DLD1 (cell line): ENCODE data around the gene CDH13.

Source experiments
- in situ Hi-C: cut with HindIII; loops from 2 replicates; pipeline ENCODE4 v1.10.0; 2017; ENCODE audit warnings: low sequenced_read_pairs

CDH13 gene

GRCh38 chr16:83356266-83356665, 729.5 kb downstream of the CDH13 start:
- in situ Hi-C loops: no loop called here

GRCh38 chr16:83356986-83357385, 730.2 kb downstream of the CDH13 start:
- in situ Hi-C loops: no loop called here

- in situ Hi-C loops: no loop called here
Measured at GRCh38 chr16:83363521-83363920, 736.8 kb downstream of the CDH13 start.

GRCh38 chr16:83365166-83365565, 738.4 kb downstream of the CDH13 start:
- in situ Hi-C loops: no loop called here

GRCh38 chr16:83366228-83366627, 739.5 kb downstream of the CDH13 start:
- in situ Hi-C loops: no loop called here

- in situ Hi-C loops: no loop called here
Measured at GRCh38 chr16:83374979-83375378, 748.2 kb downstream of the CDH13 start.

GRCh38 chr16:83389751-83390150, 763.0 kb downstream of the CDH13 start:
- in situ Hi-C loops: no loop called here

- in situ Hi-C loops: no loop called here
Measured at GRCh38 chr16:83390759-83391158, 764.0 kb downstream of the CDH13 start.

GRCh38 chr16:83392743-83393142, 766.0 kb downstream of the CDH13 start:
- in situ Hi-C loops: no loop called here

- in situ Hi-C loops: no loop called here
Measured at GRCh38 chr16:83393196-83393981, 766.6 kb downstream of the CDH13 start.

GRCh38 chr16:83397601-83398291, 771.0 kb downstream of the CDH13 start:
- in situ Hi-C loops: no loop called here

- in situ Hi-C loops: no loop called here
Measured at GRCh38 chr16:83400234-83400633, 773.5 kb downstream of the CDH13 start.

GRCh38 chr16:83402160-83402814, 775.5 kb downstream of the CDH13 start:
- in situ Hi-C loops: no loop called here

- in situ Hi-C loops: no loop called here
Measured at GRCh38 chr16:83402967-83403366, 776.2 kb downstream of the CDH13 start.

- in situ Hi-C loops: no loop called here
Measured at GRCh38 chr16:83403761-83404160, 777.0 kb downstream of the CDH13 start.

- in situ Hi-C loops: no loop called here
Measured at GRCh38 chr16:83404261-83404660, 777.5 kb downstream of the CDH13 start.

- in situ Hi-C loops: no loop called here
Measured at GRCh38 chr16:83407928-83408327, 781.2 kb downstream of the CDH13 start.

GRCh38 chr16:83409347-83409746, 782.6 kb downstream of the CDH13 start:
- in situ Hi-C loops: no loop called here

- in situ Hi-C loops: no loop called here
Measured at GRCh38 chr16:83418565-83418964, 791.8 kb downstream of the CDH13 start.

GRCh38 chr16:83420206-83420760, 793.5 kb downstream of the CDH13 start:
- in situ Hi-C loops: no loop called here

- in situ Hi-C loops: no loop called here
Measured at GRCh38 chr16:83433201-83433600, 806.4 kb downstream of the CDH13 start.

GRCh38 chr16:83437036-83437435, 810.3 kb downstream of the CDH13 start:
- in situ Hi-C loops: no loop called here
